HepG2 (cell line): ENCODE measurements around the gene SHLD1. TPM values are rescaled to one million over a fixed set of nuclear protein-coding genes. Genes with fewer than 3 reads are reported as not detected.

ENCODE experiments used
- CBX2 ChIP-seq, 2 experiments: fragments of 200-600 bp in 1 of 2; sonication (generic); formaldehyde crosslinking in 1 of 2; IDR thresholded peaks; 2 replicates each; pipeline versions ENCODE4 v1.7.0 to v1.8.1; 2018 to 2022; ENCODE audit warnings: low read depth in 2 of 2, low read length in 1 of 2, mild to moderate bottlenecking in 1 of 2, missing genetic modification reagents in 1 of 2
- CREBL2 ChIP-seq: sonication (generic); formaldehyde crosslinking; IDR thresholded peaks from 2 replicates; pipeline ENCODE4 v1.8.1; 2023; ENCODE audit warnings: missing genetic modification reagents, mild to moderate bottlenecking, borderline replicate concordance
- GFI1 ChIP-seq: sonication (generic); formaldehyde crosslinking; IDR thresholded peaks from 2 replicates; pipeline ENCODE4 v1.5.0; 2020; ENCODE audit warnings: missing genetic modification reagents, mild to moderate bottlenecking, borderline replicate concordance
- HOXA3 ChIP-seq: sonication (generic); formaldehyde crosslinking; IDR thresholded peaks from 2 replicates; pipeline ENCODE4 v1.5.0; 2020; ENCODE audit warnings: missing genetic modification reagents
- KIAA2018 ChIP-seq: sonication (generic); formaldehyde crosslinking; IDR thresholded peaks from 2 replicates; pipeline ENCODE4 v1.5.0; 2020; ENCODE audit warnings: mild to moderate bottlenecking, missing genetic modification reagents, borderline replicate concordance
- MIER3 ChIP-seq: IDR thresholded peaks from 2 replicates; pipeline ENCODE4 v1.6.1; 2016; ENCODE audit warnings: missing compliant biosample characterization, borderline replicate concordance
- PHF20 ChIP-seq: sonication (generic); formaldehyde crosslinking; IDR thresholded peaks from 2 replicates; pipeline ENCODE4 v1.5.0; 2020; ENCODE audit warnings: mild to moderate bottlenecking, missing genetic modification reagents
- PPARG ChIP-seq: conservative IDR thresholded peaks from 2 replicates; pipeline ENCODE4 v1.6.1; 2016; ENCODE audit warnings: missing biosample characterization, missing genetic modification reagents
- RBFOX2 ChIP-seq: fragments of 200-400 bp; formaldehyde crosslinking; IDR thresholded peaks from 2 replicates; pipeline ENCODE4 v1.6.1; 2017; ENCODE audit warnings: low read depth, mild to moderate bottlenecking, low read length
- SPEN ChIP-seq: sonication (generic); formaldehyde crosslinking; IDR thresholded peaks from 2 replicates; pipeline ENCODE4 v1.5.1; 2020; ENCODE audit warnings: low read depth, mild to moderate bottlenecking, missing genetic modification reagents
- ZBTB7B ChIP-seq: sonication (generic); formaldehyde crosslinking; IDR thresholded peaks from 2 replicates; pipeline ENCODE4 v1.4.0; 2020; ENCODE audit warnings: missing genetic modification reagents
- ZFP36L2 ChIP-seq: sonication (generic); formaldehyde crosslinking; IDR thresholded peaks from 2 replicates; pipeline ENCODE4 v1.4.0; 2020; ENCODE audit warnings: missing genetic modification reagents
- ZNF430 ChIP-seq: sonication (generic); formaldehyde crosslinking; IDR thresholded peaks from 2 replicates; pipeline ENCODE4 v1.9.0; 2021; ENCODE audit warnings: mild to moderate bottlenecking, missing genetic modification reagents
- ZNF605 ChIP-seq: sonication (generic); formaldehyde crosslinking; IDR thresholded peaks from 2 replicates; pipeline ENCODE4 v1.8.0; 2022; ENCODE audit warnings: mild to moderate bottlenecking, missing genetic modification reagents
- ZNF670 ChIP-seq: sonication (generic); formaldehyde crosslinking; IDR thresholded peaks from 2 replicates; pipeline ENCODE4 v1.8.0; 2022; ENCODE audit warnings: mild to moderate bottlenecking, missing genetic modification reagents, borderline replicate concordance
- polyA plus RNA-seq, 8 experiments: library from polyadenylated mRNA; depleted of rRNA in 3 of 8; stranded (reverse) in 7 of 8; unstranded in 1 of 8; fragments of >200 nt; fragmentation: Illumina TruSeq in 4 of 8; extraction: Trizol in 4 of 8; gene quantifications; 2 replicates each; pipeline versions ENCODE4 v1.2.1 to v1.2.3, GENCODE V29; 2011 to 2016; ENCODE audit warnings: low read depth in 4 of 8, missing spikeins in 1 of 8, mixed read lengths in 1 of 8; ENCODE audit not compliant: insufficient read depth in 1 of 8
- total RNA-seq, 5 experiments: library from RNA; depleted of rRNA; stranded (reverse); fragments of >200 nt; fragmentation: Illumina TruSeq; extraction: Trizol; gene quantifications; 2 replicates each; pipeline ENCODE4 v1.2.3, GENCODE V29; 2016; ENCODE audit warnings: low read depth in 1 of 5
- TF ChIP-seq, protein P1 (sequence below), 2 experiments: fragments of 450-650 bp in 1 of 2; sonication (generic) in 1 of 2; formaldehyde crosslinking; IDR thresholded peaks; 2 replicates each; pipeline versions ENCODE4 v1.5.0 to v1.8.0; 2020 to 2022; ENCODE audit warnings: mild to moderate bottlenecking in 1 of 2, missing genetic modification reagents in 1 of 2

SHLD1 gene
- total and polyA plus RNA-seq, 2 of the 13 experiments (the other 11 are each of a cell fraction or from before 2014, with no cell fraction given): 8.9 to 10.0 TPM

GRCh38 chr20:5749952-5750779, at the start of gene SHLD1 (continued):
- TF ChIP-seq KIAA2018: no peak
- no peak for TF ChIP-seq ZFP36L2 (CRISPR knock-in tag)
- no peak for TF ChIP-seq CREBL2 (CRISPR knock-in tag)
- TF ChIP-seq PPARG (CRISPR knock-in tag): peak; percentile 29
- TF ChIP-seq ZNF430: 0 out of 2 replicates have a peak, but pooled peaks have one; percentile 41
- peak; percentile 99 for TF ChIP-seq HOXA3 (CRISPR knock-in tag)
- peak; percentile 76 for TF ChIP-seq ZNF605
- TF ChIP-seq ZBTB7B (CRISPR knock-in tag): no peak
- no peak for TF ChIP-seq GFI1
- TF ChIP-seq SPEN (CRISPR knock-in tag): peak; percentile 60
- no peak for TF ChIP-seq CBX2 (IDR thresholded peaks at IDR 0.05; ENCODE audit: low read depth, low read length)
- 0 out of 2 replicates have a peak, but pooled peaks have one; percentile 27 for TF ChIP-seq CBX2 (CRISPR knock-in tag; IDR thresholded peaks at IDR 0.05; ENCODE audit: low read depth)
- TF ChIP-seq MIER3: peak; percentile 90; the same call in 1 of the 2 replicates
- TF ChIP-seq RBFOX2: peak; percentile 54
- peak; percentile 86 for TF ChIP-seq PHF20 (CRISPR knock-in tag)
- TF ChIP-seq, protein P1, sequence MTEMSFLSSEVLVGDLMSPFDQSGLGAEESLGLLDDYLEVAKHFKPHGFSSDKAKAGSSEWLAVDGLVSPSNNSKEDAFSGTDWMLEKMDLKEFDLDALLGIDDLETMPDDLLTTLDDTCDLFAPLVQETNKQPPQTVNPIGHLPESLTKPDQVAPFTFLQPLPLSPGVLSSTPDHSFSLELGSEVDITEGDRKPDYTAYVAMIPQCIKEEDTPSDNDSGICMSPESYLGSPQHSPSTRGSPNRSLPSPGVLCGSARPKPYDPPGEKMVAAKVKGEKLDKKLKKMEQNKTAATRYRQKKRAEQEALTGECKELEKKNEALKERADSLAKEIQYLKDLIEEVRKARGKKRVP (CRISPR knock-in tag; IDR thresholded peaks at IDR 0.05): peak in 1 of 2 experiments; percentile 22; a peak in 1 of 4 replicates
- no peak; the same call in 1 of the 2 replicates for TF ChIP-seq ZNF670 (CRISPR knock-in tag)
